Tibial nerve (tissue), 4 donors: ENCODE measurements around the gene SMAD7. TPM values are rescaled to one million over a fixed set of nuclear protein-coding genes. Genes with fewer than 3 reads are reported as not detected.

Source experiments
- DNase-seq, 2 donors: peaks; one replicate each; pipeline ENCODE4 v3.0.0-alpha.2; 2019; ENCODE audit warnings: low spot score in 2 of 2
- H3K27ac ChIP-seq, 4 donors: fragments of 200-600 bp; sonication (generic) in 3 of 4; one replicate each; pipeline ENCODE4 v1.5.1; 2017 to 2019; ENCODE audit warnings: mild to moderate bottlenecking in 1 of 4
- H3K27me3 ChIP-seq, 2 donors: fragments of 200-600 bp; sonication (generic) in 1 of 2; one replicate each; pipeline versions ENCODE4 v1.5.1 to v1.6.0; 2017 to 2019
- H3K36me3 ChIP-seq, 3 donors: fragments of 200-600 bp; sonication (generic); one replicate each; pipeline ENCODE4 v1.5.1; 2018 to 2019
- H3K4me1 ChIP-seq, 4 donors: fragments of 200-600 bp; sonication (generic) in 3 of 4; one replicate each; pipeline ENCODE4 v1.5.1; 2017 to 2019
- H3K4me3 ChIP-seq, 4 donors: fragments of 200-600 bp; sonication (generic) in 3 of 4; one replicate each; pipeline ENCODE4 v1.5.1; 2017 to 2019; ENCODE audit warnings: mild to moderate bottlenecking in 1 of 4, moderate library complexity in 1 of 4
- H3K9me3 ChIP-seq, 4 donors: fragments of 200-600 bp; sonication (generic) in 3 of 4; one replicate each; pipeline ENCODE4 v1.5.1; 2017 to 2019
- EP300 ChIP-seq, 2 donors: sonication (generic); formaldehyde crosslinking; IDR thresholded peaks; one replicate each; pipeline ENCODE4 v1.6.1; 2017; ENCODE audit warnings: antibody characterized with exemption in 2 of 2, mild to moderate bottlenecking in 1 of 2
- POLR2A ChIP-seq, 2 donors: fragments of 450-650 bp; IDR thresholded peaks; one replicate each; pipeline ENCODE4 v1.6.1; 2017; ENCODE audit warnings: antibody characterized with exemption in 2 of 2, mild to moderate bottlenecking in 2 of 2, moderate library complexity in 2 of 2
- WGBS, 2 donors: methylation state at CpG; one replicate each; pipeline ENCODE4 v1.1.5; 2018; 5-methylcytosine and 5-hydroxymethylcytosine counted together
- total RNA-seq, 4 donors: library from RNA; depleted of rRNA; stranded (reverse); fragments of >200 nt; gene quantifications; one replicate each; pipeline ENCODE4 v1.1.0, GENCODE V29; 2016
- TF ChIP-seq, protein P1 (sequence below), 5 experiments: fragments of 200-600 bp in 3 of 5; fragments of 450-650 bp in 2 of 5; sonication (generic) in 3 of 5; IDR thresholded peaks; one replicate each; pipeline ENCODE4 v1.5.1; 2016 to 2019; ENCODE audit warnings: antibody characterized with exemption in 5 of 5, mild to moderate bottlenecking in 3 of 5, moderate library complexity in 2 of 5

The SMAD7 gene
- total RNA-seq, 4 donors from 2014 or later = 34.3 to 56.8 (median 35.6) TPM

DNA sequence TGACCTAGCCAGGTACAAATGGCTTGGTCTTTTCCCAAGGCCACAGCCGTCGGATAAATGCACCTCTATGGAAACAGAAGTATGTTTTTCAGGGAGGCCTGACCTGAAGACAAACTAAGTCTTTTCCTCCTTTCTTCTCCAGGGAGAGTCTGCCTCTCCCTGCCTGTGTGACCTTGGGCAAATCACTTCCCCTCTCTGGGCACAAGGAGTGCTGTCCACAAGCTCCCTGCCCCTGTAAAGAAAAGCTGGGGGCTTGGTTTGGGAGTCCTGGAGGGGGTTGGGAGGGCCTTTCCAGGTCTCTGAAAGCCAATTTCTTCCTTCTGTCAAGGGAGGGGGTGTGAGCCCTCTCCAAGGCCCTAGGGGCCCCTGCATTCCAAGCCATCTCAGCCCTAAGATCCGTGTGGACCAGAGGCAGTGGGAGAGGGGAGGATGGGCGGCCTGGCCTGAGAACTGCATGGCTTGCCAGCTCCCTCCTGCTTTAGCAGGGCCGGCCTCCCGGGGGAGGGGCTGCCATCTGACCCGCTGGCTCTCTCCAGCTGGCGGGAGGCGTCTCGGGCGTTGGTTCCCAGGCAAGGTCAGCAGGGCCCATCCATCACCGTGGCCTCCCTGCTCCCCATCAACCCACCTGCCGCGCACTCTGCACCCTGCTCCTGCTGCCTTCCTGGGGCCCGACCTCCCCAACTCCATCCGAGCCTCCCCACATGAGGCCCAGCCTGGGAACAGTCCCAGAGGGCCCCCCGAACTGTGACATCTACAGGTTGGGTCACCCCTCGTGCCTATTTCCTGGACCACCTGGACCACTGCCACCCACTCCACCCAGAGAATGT is 61.4 kb downstream of the SMAD7 start:
- no peak for TF ChIP-seq EP300 (IDR thresholded peaks at IDR 0.05)
- TF ChIP-seq, protein P1, sequence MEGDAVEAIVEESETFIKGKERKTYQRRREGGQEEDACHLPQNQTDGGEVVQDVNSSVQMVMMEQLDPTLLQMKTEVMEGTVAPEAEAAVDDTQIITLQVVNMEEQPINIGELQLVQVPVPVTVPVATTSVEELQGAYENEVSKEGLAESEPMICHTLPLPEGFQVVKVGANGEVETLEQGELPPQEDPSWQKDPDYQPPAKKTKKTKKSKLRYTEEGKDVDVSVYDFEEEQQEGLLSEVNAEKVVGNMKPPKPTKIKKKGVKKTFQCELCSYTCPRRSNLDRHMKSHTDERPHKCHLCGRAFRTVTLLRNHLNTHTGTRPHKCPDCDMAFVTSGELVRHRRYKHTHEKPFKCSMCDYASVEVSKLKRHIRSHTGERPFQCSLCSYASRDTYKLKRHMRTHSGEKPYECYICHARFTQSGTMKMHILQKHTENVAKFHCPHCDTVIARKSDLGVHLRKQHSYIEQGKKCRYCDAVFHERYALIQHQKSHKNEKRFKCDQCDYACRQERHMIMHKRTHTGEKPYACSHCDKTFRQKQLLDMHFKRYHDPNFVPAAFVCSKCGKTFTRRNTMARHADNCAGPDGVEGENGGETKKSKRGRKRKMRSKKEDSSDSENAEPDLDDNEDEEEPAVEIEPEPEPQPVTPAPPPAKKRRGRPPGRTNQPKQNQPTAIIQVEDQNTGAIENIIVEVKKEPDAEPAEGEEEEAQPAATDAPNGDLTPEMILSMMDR (IDR thresholded peaks at IDR 0.05) = no peak
- no peak for TF ChIP-seq POLR2A (IDR thresholded peaks at IDR 0.05)
- H3K27ac ChIP-seq = no peak overlapping the region

DNA sequence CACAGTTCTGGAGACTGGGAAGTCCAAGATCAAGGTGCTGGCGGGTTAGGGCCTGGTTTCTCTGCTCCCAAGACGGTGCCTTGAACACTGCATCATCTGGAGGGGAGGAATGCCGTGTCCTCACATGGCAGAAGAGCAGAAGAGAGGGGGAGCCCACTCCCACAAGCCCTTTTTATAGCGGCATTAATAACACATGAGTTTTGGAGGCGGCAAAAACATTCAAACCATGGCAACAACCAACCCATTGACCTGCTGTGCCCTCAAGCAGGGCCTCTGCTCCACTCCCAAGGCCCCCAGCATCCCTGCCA is 62.0 kb downstream of the SMAD7 start:
- no peak overlapping the region for H3K27ac ChIP-seq
- DNase-seq = no peak
- H3K4me3 ChIP-seq = no peak overlapping the region
- H3K36me3 ChIP-seq = no peaks in the 10 kb centered on the region
- no peaks in the 10 kb centered on the region for H3K27me3 ChIP-seq
- 82 to 100% methylated on average over 5 of the region's 5 CpGs for WGBS, 2 donors
- TF ChIP-seq, protein P1 (IDR thresholded peaks at IDR 0.05) = no peak
- no peak for TF ChIP-seq EP300 (IDR thresholded peaks at IDR 0.05)
- TF ChIP-seq POLR2A (IDR thresholded peaks at IDR 0.05) = no peak
- H3K4me1 ChIP-seq = peaks cover 0 to 15% (median 0%) of the 10 kb centered on the region in 4 donors
- no peaks in the 10 kb centered on the region for H3K9me3 ChIP-seq

More for the DNA sequence above, 61.4 kb downstream of the SMAD7 start:
- Histone ChIP-seq H3K4me1 (peaks cover 0 to 19% (median 0%) of the 10 kb centered on the region in 4 donors), H3K4me3 (no peak overlapping the region), H3K27me3 (no peaks in the 10 kb centered on the region), H3K36me3 (no peaks in the 10 kb centered on the region), H3K9me3 (no peaks in the 10 kb centered on the region)
- WGBS, 2 donors = 49 to 55% methylated on average over 9 to 18 of the region's 18 CpGs
- DNase-seq = no peak

DNA sequence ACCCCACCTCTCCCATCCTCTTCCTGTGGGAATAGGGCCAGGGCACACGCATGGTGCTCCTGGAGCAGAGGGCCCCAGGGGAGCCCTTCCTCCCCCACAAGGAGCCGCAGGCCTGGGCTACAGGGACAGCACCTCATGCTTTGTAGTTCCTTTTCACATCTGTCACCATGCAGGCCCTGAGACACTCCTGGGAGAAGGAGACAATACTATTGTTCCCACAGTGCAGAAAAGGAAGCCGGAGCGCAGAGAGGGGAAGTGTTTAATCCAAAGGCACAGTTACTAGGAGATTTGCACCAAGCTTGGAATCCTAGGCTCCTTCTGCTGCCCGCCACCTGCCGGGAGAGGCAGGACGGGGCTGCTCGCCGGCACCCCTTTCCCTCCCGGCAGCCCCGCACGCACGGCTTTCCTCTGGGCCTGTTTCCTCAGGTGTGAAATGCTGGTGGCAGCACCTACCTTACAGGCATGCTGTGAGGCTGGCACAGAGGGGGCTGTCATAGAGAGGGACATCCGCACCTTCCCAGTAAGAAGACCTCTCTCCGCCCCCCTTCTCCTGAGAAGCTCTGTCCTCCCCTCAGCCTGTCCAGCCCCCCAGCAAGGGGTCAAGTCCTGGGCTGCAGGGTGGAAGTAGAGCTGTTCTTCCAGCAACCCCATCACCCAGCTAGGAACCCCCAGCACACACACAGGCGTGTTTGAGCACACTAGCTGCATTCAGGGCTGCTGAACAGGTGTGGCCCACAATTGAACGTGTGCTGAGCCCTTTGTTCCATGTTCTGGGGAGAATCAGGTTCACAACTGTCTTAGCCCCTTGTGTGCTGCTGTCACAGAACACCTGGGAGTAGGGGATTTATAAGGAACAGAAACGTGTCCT is 62.6 kb downstream of the SMAD7 start:
- H3K36me3 ChIP-seq = no peaks in the 10 kb centered on the region
- H3K27ac ChIP-seq = no peak overlapping the region
- no peaks in the 10 kb centered on the region for H3K27me3 ChIP-seq
- no peak for DNase-seq
- no peak for TF ChIP-seq EP300 (IDR thresholded peaks at IDR 0.05)
- TF ChIP-seq, protein P1 (IDR thresholded peaks at IDR 0.05) = no peak
- TF ChIP-seq POLR2A (IDR thresholded peaks at IDR 0.05) = no peak
- H3K9me3 ChIP-seq = no peaks in the 10 kb centered on the region
- peaks cover 0 to 10% (median 0%) of the 10 kb centered on the region in 4 donors for H3K4me1 ChIP-seq
- no peak overlapping the region for H3K4me3 ChIP-seq
- 81 to 85% methylated on average over 16 to 18 of the region's 18 CpGs for WGBS, 2 donors

DNA sequence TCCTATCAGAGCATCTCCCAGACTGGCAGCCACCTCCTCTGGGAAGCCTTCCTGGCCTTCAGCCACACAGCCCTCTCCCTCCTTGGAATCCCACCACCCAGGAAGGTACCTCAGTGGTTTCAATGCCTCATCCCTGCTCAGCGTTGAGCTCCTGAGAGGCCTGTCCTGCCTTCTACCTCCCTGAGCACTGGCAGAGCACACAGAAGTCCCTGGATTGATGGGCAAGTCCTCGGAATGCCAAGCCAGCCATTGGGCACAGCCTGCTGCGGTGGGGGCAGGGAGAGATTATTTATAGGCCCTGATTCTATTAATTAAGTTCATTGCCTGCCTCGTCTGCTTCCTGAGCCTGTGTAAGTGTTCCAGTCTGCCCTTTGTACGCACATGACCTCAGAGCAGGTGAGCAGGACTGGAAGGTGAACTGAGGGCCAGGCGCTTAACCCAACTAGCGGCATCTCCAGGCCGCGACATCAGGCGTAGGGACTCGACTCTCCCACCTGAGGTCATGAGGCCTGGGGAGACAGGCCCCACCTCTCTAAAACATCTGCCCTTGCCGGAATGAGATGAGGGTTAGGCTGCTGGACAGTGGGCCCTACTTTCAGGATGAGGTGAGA is 63.4 kb downstream of the SMAD7 start:
- H3K36me3 ChIP-seq = no peaks in the 10 kb centered on the region
- WGBS, 2 donors = 93 to 94% methylated on average over 10 to 12 of the region's 12 CpGs
- no peak overlapping the region for H3K27ac ChIP-seq
- DNase-seq = no peak
- no peaks in the 10 kb centered on the region for H3K9me3 ChIP-seq
- TF ChIP-seq POLR2A (IDR thresholded peaks at IDR 0.05) (no peak), EP300 (IDR thresholded peaks at IDR 0.05) (no peak)
- TF ChIP-seq, protein P1 (IDR thresholded peaks at IDR 0.05) = no peak
- H3K4me3 ChIP-seq = no peak overlapping the region
- H3K4me1 ChIP-seq = peaks cover 0 to 10% (median 0%) of the 10 kb centered on the region in 4 donors
- H3K27me3 ChIP-seq = no peaks in the 10 kb centered on the region
